ENCODE measurements around the gene GRIP1.

DNA sequence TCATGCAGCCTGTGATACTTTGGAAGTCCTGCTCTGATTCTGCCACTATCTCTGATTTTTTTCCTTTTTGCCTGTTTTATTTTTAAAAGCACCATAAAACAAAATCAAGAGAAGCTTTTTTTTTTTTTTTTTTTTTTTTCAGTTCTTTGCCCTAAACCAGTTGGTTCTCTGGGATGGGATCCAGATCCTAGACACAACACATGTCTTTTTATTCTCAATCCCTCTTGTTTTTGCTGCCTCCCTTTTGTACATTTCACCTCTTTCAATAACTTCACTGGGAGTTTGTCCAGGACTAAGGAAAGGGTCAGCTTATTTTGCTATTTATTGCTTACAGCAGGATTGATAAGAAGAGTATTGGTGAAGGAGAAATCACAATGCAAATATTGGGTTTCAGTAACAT, 139.4 kb downstream of the GRIP1 start:
- no peak for TF ChIP-seq ZNF396 (CRISPR knock-in tag; IDR thresholded peaks at IDR 0.05; ENCODE audit: borderline replicate concordance)
- TF ChIP-seq CTCF (IDR thresholded peaks at IDR 0.05): no peak
- no peak for TF ChIP-seq PRRX2 (CRISPR knock-in tag; IDR thresholded peaks at IDR 0.05)

All from WTC11 (cell line).